SU-DHL-6 (cell line): ENCODE results near the gene KRTAP3-2.

Experiments used
- H2AFZ ChIP-seq: fragments of 200-600 bp; sonication (generic); 2 replicates; pipeline ENCODE4 v1.6.1; 2014; ENCODE audit warnings: low read depth, mild to moderate bottlenecking, moderate library complexity, mixed read lengths, antibody characterized with exemption, low read length; ENCODE audit not compliant: severe bottlenecking
- H3F3A ChIP-seq: fragments of 200-600 bp; shearing (Covaris generic); 2 replicates; pipeline ENCODE4 v1.6.0; 2016; ENCODE audit warnings: antibody characterized with exemption, mild to moderate bottlenecking; ENCODE audit not compliant: insufficient read depth
- H3K27ac ChIP-seq: fragments of 200-600 bp; sonication (generic); 2 replicates; pipeline ENCODE4 v1.5.1; 2016; ENCODE audit warnings: low read depth, mild to moderate bottlenecking, low read length, moderate library complexity, mixed read lengths
- H3K27me3 ChIP-seq: fragments of 200-600 bp; sonication (generic), shearing (Covaris generic); 2 replicates; pipeline ENCODE4 v1.6.0; 2014; ENCODE audit warnings: mild to moderate bottlenecking, low read length
- H3K36me3 ChIP-seq: fragments of 200-600 bp; sonication (generic); 2 replicates; pipeline ENCODE4 v1.6.1; 2014; ENCODE audit warnings: mild to moderate bottlenecking, low read length, mixed read lengths
- H3K4me2 ChIP-seq: fragments of 300-600, 200-600 bp; shearing (Covaris generic), sonication (generic); 2 replicates; pipeline ENCODE4 v1.6.0; 2014; ENCODE audit warnings: low read length, low read depth, mild to moderate bottlenecking; ENCODE audit not compliant: poor library complexity, severe bottlenecking
- H3K4me3 ChIP-seq: fragments of 200-600 bp; sonication (generic); 2 replicates; pipeline ENCODE4 v1.5.1; 2014; ENCODE audit warnings: antibody characterized with exemption, low read length, mild to moderate bottlenecking, mixed read lengths; ENCODE audit not compliant: insufficient read depth, poor library complexity, severe bottlenecking
- H3K79me2 ChIP-seq: fragments of 200-600 bp; sonication (generic); 2 replicates; pipeline ENCODE4 v1.6.1; 2014; ENCODE audit warnings: mild to moderate bottlenecking, low read length, moderate library complexity; ENCODE audit not compliant: insufficient read depth
- H3K9ac ChIP-seq: fragments of 200-600 bp; sonication (generic); 2 replicates; pipeline ENCODE4 v1.7.0; 2014; ENCODE audit warnings: mild to moderate bottlenecking, low read length
- H3K9me2 ChIP-seq: fragments of 200-600 bp; sonication (generic); replicated peaks from 2 replicates; pipeline ENCODE4 v1.6.1; 2014; ENCODE audit warnings: low read length; ENCODE audit not compliant: insufficient read depth
- H3K9me3 ChIP-seq: fragments of 200-600 bp; sonication (generic); 2 replicates; pipeline ENCODE4 v1.6.1; 2014; ENCODE audit warnings: low read length, mixed read lengths; ENCODE audit not compliant: insufficient read depth
- H4K20me1 ChIP-seq: fragments of 200-600 bp; sonication (generic); 2 replicates; pipeline ENCODE4 v1.6.1; 2014; ENCODE audit warnings: low read depth, mild to moderate bottlenecking, antibody characterized with exemption, low read length, moderate library complexity, mixed read lengths
- EZH2phosphoT487 ChIP-seq: fragments of 200-600 bp; sonication (generic), shearing (Covaris generic); conservative IDR thresholded peaks from 2 replicates; pipeline ENCODE4 v1.6.1; 2018; ENCODE audit warnings: mild to moderate bottlenecking, antibody characterized with exemption, low read length, moderate library complexity, mixed read lengths
- TF ChIP-seq, protein P1 (sequence below): fragments of 200-600 bp; sonication (generic); IDR thresholded peaks from one replicate; pipeline ENCODE4 v1.5.1; 2017; ENCODE audit warnings: antibody characterized with exemption, mild to moderate bottlenecking, low read length, moderate library complexity; ENCODE audit not compliant: insufficient read depth, poor library complexity, severe bottlenecking

Gene KRTAP3-2

DNA sequence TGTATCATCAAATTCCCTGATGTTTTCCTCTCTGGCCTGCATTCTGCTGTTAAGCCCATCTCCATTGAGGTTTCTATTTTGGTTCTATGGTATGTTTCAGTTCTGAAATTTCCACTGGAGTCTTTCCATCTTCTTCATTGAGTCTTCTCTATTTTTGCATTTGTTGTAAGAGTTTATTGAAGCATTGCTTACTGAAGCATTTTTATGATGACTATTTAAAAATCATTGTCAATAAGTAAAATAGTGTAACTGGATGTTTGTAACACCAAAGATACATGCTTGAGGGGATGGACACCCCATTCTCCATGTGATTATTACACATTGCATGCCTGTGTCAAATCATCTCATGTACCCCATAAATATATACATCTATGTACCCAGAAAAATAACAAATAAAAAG lies 24.2 kb downstream of the KRTAP3-2 start:
- Histone ChIP-seq H2AFZ (no peak overlapping the region), H3K4me3 (no peak overlapping the region), H4K20me1 (no peaks in the 10 kb centered on the region), H3K27me3 (no peaks in the 10 kb centered on the region), H3K9me3 (no peaks in the 10 kb centered on the region), H3K4me2 (no peak overlapping the region), H3F3A (no peaks in the 10 kb centered on the region), H3K79me2 (no peaks in the 10 kb centered on the region), H3K27ac (no peak overlapping the region), H3K9me2 (no peaks in the 10 kb centered on the region), H3K9ac (no peak overlapping the region), H3K36me3 (no peaks in the 10 kb centered on the region)
- no peak for TF ChIP-seq EZH2phosphoT487
- TF ChIP-seq, protein P1, sequence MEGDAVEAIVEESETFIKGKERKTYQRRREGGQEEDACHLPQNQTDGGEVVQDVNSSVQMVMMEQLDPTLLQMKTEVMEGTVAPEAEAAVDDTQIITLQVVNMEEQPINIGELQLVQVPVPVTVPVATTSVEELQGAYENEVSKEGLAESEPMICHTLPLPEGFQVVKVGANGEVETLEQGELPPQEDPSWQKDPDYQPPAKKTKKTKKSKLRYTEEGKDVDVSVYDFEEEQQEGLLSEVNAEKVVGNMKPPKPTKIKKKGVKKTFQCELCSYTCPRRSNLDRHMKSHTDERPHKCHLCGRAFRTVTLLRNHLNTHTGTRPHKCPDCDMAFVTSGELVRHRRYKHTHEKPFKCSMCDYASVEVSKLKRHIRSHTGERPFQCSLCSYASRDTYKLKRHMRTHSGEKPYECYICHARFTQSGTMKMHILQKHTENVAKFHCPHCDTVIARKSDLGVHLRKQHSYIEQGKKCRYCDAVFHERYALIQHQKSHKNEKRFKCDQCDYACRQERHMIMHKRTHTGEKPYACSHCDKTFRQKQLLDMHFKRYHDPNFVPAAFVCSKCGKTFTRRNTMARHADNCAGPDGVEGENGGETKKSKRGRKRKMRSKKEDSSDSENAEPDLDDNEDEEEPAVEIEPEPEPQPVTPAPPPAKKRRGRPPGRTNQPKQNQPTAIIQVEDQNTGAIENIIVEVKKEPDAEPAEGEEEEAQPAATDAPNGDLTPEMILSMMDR: no peak

DNA sequence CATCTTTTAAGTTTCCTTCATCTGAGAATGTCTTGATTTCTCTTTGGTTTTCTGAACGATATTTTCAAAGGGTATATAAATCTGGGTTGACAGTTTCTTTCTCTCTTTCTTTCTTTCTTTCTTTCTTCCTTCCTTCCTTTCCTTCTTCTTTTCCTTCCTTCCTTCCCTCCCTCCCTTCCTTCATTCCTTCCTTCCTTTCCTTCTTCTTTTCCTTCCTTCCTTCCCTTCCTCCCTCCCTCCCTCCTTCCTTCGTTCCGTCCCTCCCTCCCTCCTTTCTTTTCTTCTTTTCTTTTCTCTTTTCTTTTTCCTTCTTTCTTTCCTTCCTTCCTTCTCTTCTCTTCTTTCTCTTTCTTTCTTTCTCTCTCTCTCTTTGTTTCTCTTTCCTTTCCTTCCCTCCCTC lies 25.3 kb downstream of the KRTAP3-2 start:
- no peaks in the 10 kb centered on the region for H3K9me3 ChIP-seq
- no peak for TF ChIP-seq EZH2phosphoT487
- TF ChIP-seq, protein P1: no peak
- no peak overlapping the region for H3K4me2 ChIP-seq
- no peaks in the 10 kb centered on the region for H3F3A ChIP-seq
- no peaks in the 10 kb centered on the region for H3K36me3 ChIP-seq
- no peaks in the 10 kb centered on the region for H3K79me2 ChIP-seq
- no peaks in the 10 kb centered on the region for H3K9me2 ChIP-seq
- H3K9ac ChIP-seq: no peak overlapping the region
- no peaks in the 10 kb centered on the region for H3K27me3 ChIP-seq
- H2AFZ ChIP-seq: no peak overlapping the region
- H4K20me1 ChIP-seq: no peaks in the 10 kb centered on the region
- no peak overlapping the region for H3K27ac ChIP-seq
- H3K4me3 ChIP-seq: no peak overlapping the region

DNA sequence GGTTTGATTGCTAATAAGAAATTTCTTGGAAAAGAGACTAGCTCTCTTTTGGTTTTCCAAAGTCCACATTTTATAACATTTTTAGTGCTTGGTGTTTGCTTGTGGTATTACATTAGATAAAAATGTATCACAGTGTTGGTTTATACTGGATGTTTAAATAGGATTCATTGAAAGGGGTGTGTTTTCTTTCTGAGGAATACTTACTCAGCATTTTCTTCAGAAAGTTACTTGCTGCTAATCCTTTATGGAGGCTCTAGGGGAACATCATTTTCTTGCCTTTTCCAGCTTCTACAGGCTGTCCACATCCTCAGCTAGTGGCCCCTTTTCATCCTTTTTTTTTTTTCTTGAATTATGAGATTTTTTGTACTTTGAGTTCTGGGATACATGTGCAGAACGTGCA lies 32.1 kb downstream of the KRTAP3-2 start:
- Histone ChIP-seq H3K9me3 (no peaks in the 10 kb centered on the region), H3K27me3 (no peaks in the 10 kb centered on the region), H3K27ac (no peak overlapping the region)

More for the DNA sequence above, 32.1 kb downstream of the KRTAP3-2 start:
- Histone ChIP-seq H3K9ac (no peak overlapping the region), H3K9me2 (no peaks in the 10 kb centered on the region), H3K4me2 (no peak overlapping the region), H4K20me1 (no peaks in the 10 kb centered on the region), H2AFZ (no peak overlapping the region), H3K36me3 (no peaks in the 10 kb centered on the region), H3F3A (no peaks in the 10 kb centered on the region), H3K79me2 (no peaks in the 10 kb centered on the region), H3K4me3 (no peak overlapping the region)
- TF ChIP-seq, protein P1: no peak
- no peak for TF ChIP-seq EZH2phosphoT487
